ENCODE measurements around the gene GSTM1.

Gene GSTM1

GRCh38 chr1:109649491-109649914 is 38.1 kb upstream of the GSTM1 start:
- Histone ChIP-seq H3K27me3 (ENCODE audit: control insufficient read depth, low read length) (peaks cover 32% of the 10 kb centered on the region), H3K36me3 (ENCODE audit: control insufficient read depth, low read length) (no peaks in the 10 kb centered on the region), H3K4me3 (ENCODE audit: low read length) (peak overlapping the region; percentile 40), H3K4me2 (ENCODE audit: low read length) (peak overlapping the region; percentile 50), H3K9me3 (ENCODE audit: control insufficient read depth, insufficient read depth, low read length) (no peaks in the 10 kb centered on the region), H3K4me1 (ENCODE audit: control insufficient read depth, low read length) (peaks cover 5% of the 10 kb centered on the region), H3F3A (ENCODE audit: control insufficient read depth, insufficient read depth) (no peaks in the 10 kb centered on the region), H3K27ac (ENCODE audit: low read depth, low read length) (no peak overlapping the region), H4K20me1 (ENCODE audit: control insufficient read depth, insufficient read depth, low read depth, low read length) (no peaks in the 10 kb centered on the region), H3K9me2 (replicated peaks; ENCODE audit: control insufficient read depth, low read length) (no peaks in the 10 kb centered on the region), H3K79me2 (ENCODE audit: control insufficient read depth, low read length) (no peaks in the 10 kb centered on the region)
- TF ChIP-seq CTCF (IDR thresholded peaks at IDR 0.05; ENCODE audit: low read depth, low read length, poor library complexity, severe bottlenecking) = peak; percentile 41
- no peak for TF ChIP-seq EZH2phosphoT487 (IDR thresholded peaks at IDR 0.05; ENCODE audit: borderline replicate concordance, low read length)

GRCh38 chr1:109650609-109651008 is 37.0 kb upstream of the GSTM1 start:
- no peak overlapping the region for H3K4me3 ChIP-seq (ENCODE audit: low read length)

GRCh38 chr1:109652402-109652801 is 35.2 kb upstream of the GSTM1 start:
- H3K9me3 ChIP-seq (ENCODE audit: control insufficient read depth, insufficient read depth, low read length) = no peaks in the 10 kb centered on the region
- no peaks in the 10 kb centered on the region for H3K9me2 ChIP-seq (replicated peaks; ENCODE audit: control insufficient read depth, low read length)
- H3F3A ChIP-seq (ENCODE audit: control insufficient read depth, insufficient read depth) = no peaks in the 10 kb centered on the region
- H3K4me2 ChIP-seq (ENCODE audit: low read length) = no peak overlapping the region
- peaks cover 21% of the 10 kb centered on the region for H3K4me1 ChIP-seq (ENCODE audit: control insufficient read depth, low read length)
- no peaks in the 10 kb centered on the region for H4K20me1 ChIP-seq (ENCODE audit: control insufficient read depth, insufficient read depth, low read depth, low read length)
- peaks cover 35% of the 10 kb centered on the region for H3K27me3 ChIP-seq (ENCODE audit: control insufficient read depth, low read length)
- no peaks in the 10 kb centered on the region for H3K36me3 ChIP-seq (ENCODE audit: control insufficient read depth, low read length)
- no peak overlapping the region for H3K27ac ChIP-seq (ENCODE audit: low read depth, low read length)
- no peaks in the 10 kb centered on the region for H3K79me2 ChIP-seq (ENCODE audit: control insufficient read depth, low read length)
- no peak overlapping the region for H3K4me3 ChIP-seq (ENCODE audit: low read length)
- TF ChIP-seq CTCF (IDR thresholded peaks at IDR 0.05; ENCODE audit: low read depth, low read length, poor library complexity, severe bottlenecking) = no peak
- TF ChIP-seq EZH2phosphoT487 (IDR thresholded peaks at IDR 0.05; ENCODE audit: borderline replicate concordance, low read length) = no peak

More at GRCh38 chr1:109650609-109651008, 37.0 kb upstream of the GSTM1 start:
- H4K20me1 ChIP-seq (ENCODE audit: control insufficient read depth, insufficient read depth, low read depth, low read length) = no peaks in the 10 kb centered on the region
- no peak overlapping the region for H3K27ac ChIP-seq (ENCODE audit: low read depth, low read length)
- TF ChIP-seq EZH2phosphoT487 (IDR thresholded peaks at IDR 0.05; ENCODE audit: borderline replicate concordance, low read length) = no peak
- TF ChIP-seq CTCF (IDR thresholded peaks at IDR 0.05; ENCODE audit: low read depth, low read length, poor library complexity, severe bottlenecking) = no peak
- no peak overlapping the region for H3K4me2 ChIP-seq (ENCODE audit: low read length)
- H3K27me3 ChIP-seq (ENCODE audit: control insufficient read depth, low read length) = peaks cover 35% of the 10 kb centered on the region
- no peaks in the 10 kb centered on the region for H3F3A ChIP-seq (ENCODE audit: control insufficient read depth, insufficient read depth)
- no peaks in the 10 kb centered on the region for H3K9me2 ChIP-seq (replicated peaks; ENCODE audit: control insufficient read depth, low read length)
- H3K36me3 ChIP-seq (ENCODE audit: control insufficient read depth, low read length) = no peaks in the 10 kb centered on the region
- no peaks in the 10 kb centered on the region for H3K9me3 ChIP-seq (ENCODE audit: control insufficient read depth, insufficient read depth, low read length)
- H3K4me1 ChIP-seq (ENCODE audit: control insufficient read depth, low read length) = peaks cover 16% of the 10 kb centered on the region
- no peaks in the 10 kb centered on the region for H3K79me2 ChIP-seq (ENCODE audit: control insufficient read depth, low read length)
